HG03439 (cell line): ENCODE data around the gene CUX1.
"Not testable (repeated sequence)": the region's sequence is repeated elsewhere in the genome, so short reads cannot be mapped to it uniquely, and the experiment has no call there.

ENCODE experiments used
- ATAC-seq: cut with Tn5 transposase; IDR thresholded peaks from one replicate; pipeline ENCODE4 v1.9.1; 2021; ENCODE audit warnings: mild to moderate bottlenecking, moderate library complexity; ENCODE audit not compliant: unreplicated experiment

The CUX1 gene

GRCh38 chr7:102165136-102165535 is 347.7 kb downstream of the CUX1 start:
- ATAC-seq: no peak

- no peak for ATAC-seq
These were observed 349.8 kb downstream of the CUX1 start for GRCh38 chr7:102167254-102167653.

GRCh38 chr7:102169651-102170392 is 352.4 kb downstream of the CUX1 start:
- no peak for ATAC-seq

- no peak for ATAC-seq
These were observed 353.1 kb downstream of the CUX1 start for GRCh38 chr7:102170393-102170970.

- no peak for ATAC-seq
These were observed 356.2 kb downstream of the CUX1 start for GRCh38 chr7:102173669-102174068.

- no peak for ATAC-seq
These were observed 358.2 kb downstream of the CUX1 start for GRCh38 chr7:102175423-102176170.

- ATAC-seq: no peak
These were observed 361.0 kb downstream of the CUX1 start for GRCh38 chr7:102178410-102178809.

GRCh38 chr7:102180727-102181126 is 363.3 kb downstream of the CUX1 start:
- ATAC-seq: no peak

GRCh38 chr7:102181517-102181916 is 364.1 kb downstream of the CUX1 start:
- ATAC-seq: no peak

- no peak for ATAC-seq
These were observed 364.6 kb downstream of the CUX1 start for GRCh38 chr7:102182016-102182415.

- ATAC-seq: not testable (repeated sequence)
These were observed 366.4 kb downstream of the CUX1 start for GRCh38 chr7:102183848-102184247.

GRCh38 chr7:102184303-102184702 is 366.9 kb downstream of the CUX1 start:
- no peak for ATAC-seq

GRCh38 chr7:102185796-102186195 is 368.4 kb downstream of the CUX1 start:
- ATAC-seq: no peak

GRCh38 chr7:102186306-102186705 is 368.9 kb downstream of the CUX1 start:
- ATAC-seq: no peak

- ATAC-seq: no peak
These were observed 371.3 kb downstream of the CUX1 start for GRCh38 chr7:102188746-102189145.

GRCh38 chr7:102189756-102190155 is 372.3 kb downstream of the CUX1 start:
- ATAC-seq: no peak

GRCh38 chr7:102190776-102191350 is 373.4 kb downstream of the CUX1 start:
- ATAC-seq: no peak

- ATAC-seq: no peak
These were observed 374.3 kb downstream of the CUX1 start for GRCh38 chr7:102191556-102192379.

- ATAC-seq: no peak
These were observed 375.4 kb downstream of the CUX1 start for GRCh38 chr7:102192790-102193189.

- no peak for ATAC-seq
These were observed 376.4 kb downstream of the CUX1 start for GRCh38 chr7:102193806-102194205.

GRCh38 chr7:102195361-102195760 is 377.9 kb downstream of the CUX1 start:
- ATAC-seq: no peak
